Measurements from ENCODE around the gene PLB1.

Gene PLB1, protein sequence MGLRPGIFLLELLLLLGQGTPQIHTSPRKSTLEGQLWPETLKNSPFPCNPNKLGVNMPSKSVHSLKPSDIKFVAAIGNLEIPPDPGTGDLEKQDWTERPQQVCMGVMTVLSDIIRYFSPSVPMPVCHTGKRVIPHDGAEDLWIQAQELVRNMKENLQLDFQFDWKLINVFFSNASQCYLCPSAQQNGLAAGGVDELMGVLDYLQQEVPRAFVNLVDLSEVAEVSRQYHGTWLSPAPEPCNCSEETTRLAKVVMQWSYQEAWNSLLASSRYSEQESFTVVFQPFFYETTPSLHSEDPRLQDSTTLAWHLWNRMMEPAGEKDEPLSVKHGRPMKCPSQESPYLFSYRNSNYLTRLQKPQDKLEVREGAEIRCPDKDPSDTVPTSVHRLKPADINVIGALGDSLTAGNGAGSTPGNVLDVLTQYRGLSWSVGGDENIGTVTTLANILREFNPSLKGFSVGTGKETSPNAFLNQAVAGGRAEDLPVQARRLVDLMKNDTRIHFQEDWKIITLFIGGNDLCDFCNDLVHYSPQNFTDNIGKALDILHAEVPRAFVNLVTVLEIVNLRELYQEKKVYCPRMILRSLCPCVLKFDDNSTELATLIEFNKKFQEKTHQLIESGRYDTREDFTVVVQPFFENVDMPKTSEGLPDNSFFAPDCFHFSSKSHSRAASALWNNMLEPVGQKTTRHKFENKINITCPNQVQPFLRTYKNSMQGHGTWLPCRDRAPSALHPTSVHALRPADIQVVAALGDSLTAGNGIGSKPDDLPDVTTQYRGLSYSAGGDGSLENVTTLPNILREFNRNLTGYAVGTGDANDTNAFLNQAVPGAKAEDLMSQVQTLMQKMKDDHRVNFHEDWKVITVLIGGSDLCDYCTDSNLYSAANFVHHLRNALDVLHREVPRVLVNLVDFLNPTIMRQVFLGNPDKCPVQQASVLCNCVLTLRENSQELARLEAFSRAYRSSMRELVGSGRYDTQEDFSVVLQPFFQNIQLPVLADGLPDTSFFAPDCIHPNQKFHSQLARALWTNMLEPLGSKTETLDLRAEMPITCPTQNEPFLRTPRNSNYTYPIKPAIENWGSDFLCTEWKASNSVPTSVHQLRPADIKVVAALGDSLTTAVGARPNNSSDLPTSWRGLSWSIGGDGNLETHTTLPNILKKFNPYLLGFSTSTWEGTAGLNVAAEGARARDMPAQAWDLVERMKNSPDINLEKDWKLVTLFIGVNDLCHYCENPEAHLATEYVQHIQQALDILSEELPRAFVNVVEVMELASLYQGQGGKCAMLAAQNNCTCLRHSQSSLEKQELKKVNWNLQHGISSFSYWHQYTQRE (N-terminal part only)

GRCh38 chr2:28495551-28496250, at the start of gene PLB1:
PLB1 (plus strand) TSS chr2:28496060; CDS start chr2:28496115, 55 bp downstream.
- DNase-seq (ENCODE audit: low read depth, low spot score): no peak

GRCh38 chr2:28446531-28446930, 49.3 kb upstream of the PLB1 start:
- DNase-seq (ENCODE audit: low read depth, low spot score): no peak

DNA sequence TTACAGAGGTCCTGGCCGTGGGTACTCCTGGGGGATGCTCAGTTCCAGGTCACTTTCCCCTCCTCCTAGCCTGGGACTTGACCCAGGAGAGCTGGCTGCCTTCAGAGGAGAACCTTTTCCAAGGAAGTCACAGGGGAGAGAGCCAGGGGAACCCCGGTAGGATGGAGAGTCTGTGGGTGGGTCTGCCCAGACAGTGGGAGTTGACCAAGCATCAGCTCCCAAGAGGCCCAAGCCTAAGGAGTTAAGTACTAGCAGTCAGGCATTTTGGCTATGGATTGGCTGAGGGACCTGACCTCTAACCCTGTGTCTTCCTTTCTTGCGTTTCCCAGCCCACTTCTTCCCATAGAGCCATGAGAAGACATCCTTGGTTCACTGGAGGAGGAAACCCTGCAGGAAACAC, 48.8 kb upstream of the PLB1 start:
- no peak for DNase-seq (ENCODE audit: low read depth, low spot score)

- DNase-seq (ENCODE audit: low read depth, low spot score): no peak
Observed at GRCh38 chr2:28447943-28448792, 47.7 kb upstream of the PLB1 start.

DNA sequence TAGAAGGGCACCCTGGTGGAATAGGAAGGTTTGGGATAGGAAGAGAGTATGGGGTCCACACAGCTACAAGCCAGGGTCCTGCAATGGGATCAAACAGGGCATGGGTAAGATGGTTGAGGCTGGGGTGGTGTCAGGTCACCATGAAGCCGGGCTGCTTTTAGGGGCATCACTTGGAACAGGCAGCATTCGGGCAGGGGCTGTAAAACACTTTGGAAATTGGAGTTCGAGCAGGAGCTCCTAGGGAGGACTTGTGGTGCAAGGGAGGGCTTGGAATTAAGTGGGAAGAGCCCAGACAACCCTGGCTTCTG, 47.1 kb upstream of the PLB1 start:
- DNase-seq (ENCODE audit: low read depth, low spot score): no peak

DNA sequence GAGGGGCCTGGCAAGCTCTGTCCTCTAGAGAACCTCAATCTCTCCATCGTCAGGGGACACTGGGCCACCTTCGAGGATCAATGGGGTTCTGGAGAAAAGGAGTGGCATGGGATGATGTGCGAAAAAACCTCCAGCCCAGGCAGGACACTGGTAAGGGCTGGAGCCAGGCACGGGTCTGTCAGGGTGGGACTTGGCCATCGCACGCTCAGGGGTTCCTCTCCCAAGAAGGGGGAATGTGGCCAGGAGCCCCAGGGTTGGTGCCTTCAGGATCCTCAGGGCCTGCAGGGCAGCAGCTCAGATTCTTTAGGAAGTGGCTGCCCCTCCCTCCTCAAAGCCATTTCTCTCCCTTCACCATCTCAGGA, 46.8 kb upstream of the PLB1 start:
- DNase-seq (ENCODE audit: low read depth, low spot score): no peak

- DNase-seq (ENCODE audit: low read depth, low spot score): no peak
Observed at GRCh38 chr2:28449488-28450395, 46.1 kb upstream of the PLB1 start.

- DNase-seq (ENCODE audit: low read depth, low spot score): no peak
Observed at GRCh38 chr2:28450901-28451565, 44.8 kb upstream of the PLB1 start.

DNA sequence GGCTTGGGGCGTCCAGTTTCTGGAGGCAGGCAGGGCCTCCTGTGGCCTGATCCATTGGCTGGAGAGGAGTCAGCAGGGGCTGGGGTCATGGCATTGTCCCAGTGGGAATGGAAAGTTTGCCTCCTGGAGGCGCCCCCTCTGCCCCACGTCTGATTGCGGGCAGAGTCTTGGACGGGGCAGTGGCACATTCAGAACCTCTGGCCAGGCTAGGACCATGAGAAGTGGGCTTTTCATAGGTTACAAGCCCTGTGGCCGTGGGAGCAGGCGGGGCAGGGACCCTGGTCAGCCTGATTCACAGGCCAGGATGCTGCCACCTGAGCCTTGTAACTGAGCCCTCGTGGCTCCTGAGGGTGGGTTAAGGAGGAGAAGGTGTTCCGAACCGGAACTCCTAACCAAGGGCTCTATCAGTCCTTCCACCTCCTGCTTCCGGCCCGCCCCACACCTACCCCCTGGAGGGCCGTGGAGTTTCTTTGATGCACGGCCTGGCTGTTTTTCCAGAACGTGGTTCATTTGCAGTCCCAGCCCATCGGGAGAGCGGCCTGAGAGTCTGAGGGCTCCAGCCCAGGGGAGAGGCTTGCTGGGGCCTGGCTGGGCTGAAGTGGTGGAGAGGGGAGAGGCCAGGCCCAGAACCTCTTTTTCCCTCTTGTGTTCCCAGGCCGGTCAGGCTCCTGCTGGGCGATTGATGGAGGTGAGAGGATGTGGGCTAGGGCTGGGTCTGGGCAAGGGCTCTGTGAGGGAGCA, 43.9 kb upstream of the PLB1 start:
- no peak for DNase-seq (ENCODE audit: low read depth, low spot score)

DNA sequence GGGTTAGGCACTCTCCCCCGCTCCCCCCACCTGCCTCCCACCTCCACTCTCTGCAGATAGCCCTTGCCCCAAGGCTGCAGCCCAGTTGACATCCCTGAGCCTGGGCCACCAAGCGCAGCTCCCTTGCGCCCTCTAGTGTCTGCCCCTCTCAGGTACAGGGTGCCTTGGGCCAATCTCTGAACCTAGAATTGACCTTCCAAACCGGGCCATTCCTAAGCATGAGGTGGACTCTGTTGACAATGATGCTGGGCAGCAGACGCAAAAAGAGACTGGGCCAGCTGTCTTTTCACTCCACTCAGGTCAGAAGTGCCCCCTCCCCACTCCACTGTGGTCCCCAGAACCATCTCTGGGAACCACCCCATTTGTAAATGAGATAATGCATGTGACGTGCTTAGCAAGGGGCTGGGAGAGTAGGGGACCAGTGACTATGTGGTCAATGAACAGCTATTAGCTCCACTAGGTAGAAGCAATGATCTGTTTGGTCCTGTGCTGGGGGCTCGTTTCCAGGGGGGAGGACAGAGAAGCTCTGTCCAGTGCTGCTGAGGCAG, 43.3 kb upstream of the PLB1 start:
- no peak for DNase-seq (ENCODE audit: low read depth, low spot score)

DNA sequence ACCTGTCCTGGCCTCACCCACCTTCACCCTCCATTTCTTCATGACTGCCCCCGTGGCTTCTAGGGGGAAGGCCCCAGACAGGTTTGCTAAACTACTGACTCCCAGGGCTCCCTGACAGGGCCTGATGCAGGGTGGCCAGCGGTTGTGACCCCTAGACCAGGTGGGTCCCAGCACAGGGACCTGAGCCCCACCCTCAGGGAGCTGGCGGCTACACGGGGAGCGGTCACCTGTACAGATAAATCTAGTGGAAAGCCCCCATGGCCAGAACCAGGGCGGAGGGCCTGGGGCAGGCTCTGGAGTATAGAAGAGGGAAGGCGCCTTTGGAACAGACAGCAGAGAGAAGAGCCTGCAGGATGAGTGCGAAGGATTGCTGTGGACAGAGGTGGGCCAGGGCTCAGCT, 42.5 kb upstream of the PLB1 start:
- no peak for DNase-seq (ENCODE audit: low read depth, low spot score)

- DNase-seq (ENCODE audit: low read depth, low spot score): no peak
Observed at GRCh38 chr2:28454016-28454930, 41.6 kb upstream of the PLB1 start.

DNA sequence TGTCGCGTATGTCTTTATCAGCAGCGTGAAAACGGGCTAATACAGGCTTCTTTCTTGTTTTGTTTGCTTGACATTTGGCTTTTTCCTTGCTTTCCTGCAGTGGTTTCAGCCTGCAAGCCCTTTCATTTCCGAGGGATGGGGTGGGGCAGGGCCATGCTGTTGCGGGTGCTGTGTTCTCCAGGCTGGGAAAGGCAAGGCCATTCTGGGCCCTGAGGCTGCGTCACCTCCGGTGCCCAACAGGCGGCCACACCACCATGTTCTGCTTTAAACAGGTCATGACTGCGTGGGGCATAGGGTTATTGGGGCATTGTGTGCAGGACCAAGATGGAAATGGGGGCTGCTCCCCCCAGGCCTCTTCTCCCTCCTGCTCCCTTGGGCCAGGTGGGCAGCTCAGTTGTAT, 38.6 kb upstream of the PLB1 start:
- no peak for DNase-seq (ENCODE audit: low read depth, low spot score)

DNA sequence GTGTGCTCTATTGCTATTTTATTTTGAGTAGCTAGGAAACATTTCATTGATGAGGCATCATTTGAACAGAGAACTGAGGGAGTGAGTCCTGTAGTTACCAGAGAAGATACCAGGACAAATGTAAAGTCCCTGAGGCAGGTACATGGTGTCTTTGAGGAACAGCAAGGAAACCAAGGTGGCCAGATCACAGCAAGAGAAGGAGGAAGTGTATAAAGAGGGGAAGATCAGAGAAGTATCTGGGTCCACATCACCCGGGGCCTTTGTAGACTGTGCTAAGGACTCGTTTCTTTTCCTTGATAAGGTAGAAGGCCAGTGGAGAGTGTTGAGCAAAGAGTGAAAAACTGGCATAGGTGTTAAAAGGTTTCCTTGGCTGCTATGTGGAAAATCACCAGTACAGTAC, 34.8 kb upstream of the PLB1 start:
- no peak for DNase-seq (ENCODE audit: low read depth, low spot score)

DNA sequence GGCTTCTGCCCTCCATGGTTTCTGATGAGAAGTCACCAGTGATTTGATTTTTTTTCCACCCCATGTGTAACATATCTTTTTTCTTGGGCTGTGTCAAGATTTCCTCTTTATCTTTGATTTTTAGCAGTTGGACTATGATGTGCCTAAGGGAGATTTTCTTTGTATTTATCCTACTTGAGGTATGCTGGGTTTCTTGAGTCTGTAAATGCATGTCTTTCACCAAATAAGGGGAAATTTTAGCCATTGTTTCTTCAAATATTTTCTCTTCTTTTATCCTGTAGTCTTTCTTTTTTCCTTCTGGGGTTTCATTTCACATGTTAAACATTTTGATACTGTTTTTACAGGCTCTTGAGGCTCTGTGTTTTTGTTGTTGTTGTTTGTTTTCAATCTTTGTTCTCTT, 33.7 kb upstream of the PLB1 start:
- DNase-seq (ENCODE audit: low read depth, low spot score): no peak

- DNase-seq (ENCODE audit: low read depth, low spot score): no peak
Observed at GRCh38 chr2:28463211-28463816, 32.5 kb upstream of the PLB1 start.

- no peak for DNase-seq (ENCODE audit: low read depth, low spot score)
Observed at GRCh38 chr2:28463893-28464292, 32.0 kb upstream of the PLB1 start.

Measured in smooth muscle cell of the brain vasculature (primary cell).